Psoas muscle (tissue), 8 donors: Measurements from ENCODE around the gene SH3RF1. TPM values are rescaled to one million over a fixed set of nuclear protein-coding genes. Genes with fewer than 3 reads are reported as not detected.

Source experiments
- ATAC-seq, 4 donors: fragments of 200-7000 bp; cut with Tn5 transposase; one replicate each; pipeline ENCODE4 v1.9.1; 2020; ENCODE audit warnings: moderate library complexity in 3 of 4, mild to moderate bottlenecking in 2 of 4
- DNase-seq, 2 donors: peaks; one replicate each; pipeline ENCODE4 v3.0.0-alpha.2; 2020
- H3K27ac ChIP-seq: fragments of 200-600 bp; one replicate; pipeline ENCODE4 v1.8.0; 2022
- H3K27me3 ChIP-seq, 3 donors: fragments of 200-600 bp in 1 of 3; one replicate each; pipeline versions ENCODE4 v1.6.1 to v1.8.0; 2013 to 2022; ENCODE audit warnings: low read length in 2 of 3, mild to moderate bottlenecking in 2 of 3, moderate library complexity in 1 of 3; ENCODE audit not compliant: insufficient read depth in 3 of 3
- H3K36me3 ChIP-seq, 2 donors: fragments of 200-600 bp in 1 of 2; one replicate each; pipeline versions ENCODE4 v1.6.1 to v1.8.0; 2013 to 2022; ENCODE audit warnings: low read depth in 1 of 2, mild to moderate bottlenecking in 1 of 2, moderate library complexity in 1 of 2; ENCODE audit not compliant: insufficient read depth in 1 of 2
- H3K4me1 ChIP-seq: fragments of 200-600 bp; one replicate; pipeline ENCODE4 v1.8.0; 2022
- H3K4me3 ChIP-seq: fragments of 200-600 bp; one replicate; pipeline ENCODE4 v1.8.0; 2022; ENCODE audit warnings: mild to moderate bottlenecking
- H3K9me3 ChIP-seq: fragments of 200-600 bp; one replicate; pipeline ENCODE4 v1.8.0; 2022
- WGBS, 3 donors: extraction: QIAGEN DNeasy Blood & Tissue Kit; methylation state at CpG; one replicate each; pipeline versions ENCODE4 v1.1.6 to v1.1.7; 2013; 5-methylcytosine and 5-hydroxymethylcytosine counted together
- intact Hi-C, 2 donors: fragments of 100-400 bp; cut with DNase I; formaldehyde crosslinking; loops; one replicate each; pipeline versions ENCODE4 v1.11.0 to v1.14.2; 2022
- polyA plus RNA-seq, 3 donors: library from polyadenylated mRNA; stranded (reverse); fragments of 200-250 nt; gene quantifications; one replicate each; pipeline ENCODE4 v1.2.3, GENCODE V29; 2013
- total RNA-seq, 4 donors: library from RNA; stranded (reverse); fragmentation: NEBNext Ultra II Directional in 2 of 4; extraction: Animal tissue kit (Norgen Biotek cat#: 25700) in 2 of 4; gene quantifications; one replicate each; pipeline versions ENCODE4 v1.2.1 to v1.2.4, GENCODE V29; 2021 to 2023
- TF ChIP-seq, protein P1 (sequence below): fragments of 200-600 bp; IDR thresholded peaks from one replicate; pipeline ENCODE4 v1.8.0; 2022; ENCODE audit warnings: antibody characterized with exemption
- donor health status: healthy with polysubstance abuse.
- donor health status: DM: no; HTN: no; CAD: no; lungs with moderate emphysema.
- donor health status: Bipolar disorder and iron deficiency.
- donor health status: healthy.
- donor health status: DM: yes; HTN: yes; CAD: no.
- donor health status: DM: no; HTN: no; CAD: no.
- donor health status: DM: no; HTN: no; CAD: no.
- donor health status: DM: yes; HTN: yes; CAD: no.

Gene SH3RF1
- total and polyA plus RNA-seq, 7 donors: 4.8 to 35.9 (median 19.2) TPM

DNA sequence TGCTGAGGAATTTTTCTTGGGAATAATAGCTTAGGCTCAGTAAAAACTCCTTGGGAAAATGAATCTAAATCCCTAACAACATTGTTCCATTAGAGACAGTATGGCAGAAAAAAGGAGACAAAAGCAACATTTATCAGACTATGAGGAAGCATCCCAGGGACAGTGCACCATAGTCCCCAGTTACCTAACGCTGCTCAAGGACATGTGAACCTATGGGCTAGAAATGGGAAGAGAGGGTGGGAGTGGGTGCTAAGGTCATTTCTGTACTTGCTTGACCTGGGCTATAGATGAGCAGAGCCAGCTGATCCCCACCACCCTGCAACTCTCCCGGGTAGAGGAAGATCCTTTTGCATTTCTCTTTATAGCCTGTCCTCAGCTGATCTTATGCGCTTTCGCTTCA is 162.5 kb downstream of the SH3RF1 start:
- no peak overlapping the region for H3K4me3 ChIP-seq
- peaks cover 0 to 63% of the 10 kb centered on the region in 2 donors for H3K36me3 ChIP-seq
- H3K27me3 ChIP-seq: no peaks in the 10 kb centered on the region
- no peaks in the 10 kb centered on the region for H3K4me1 ChIP-seq
- no peaks in the 10 kb centered on the region for H3K9me3 ChIP-seq
- TF ChIP-seq, protein P1, sequence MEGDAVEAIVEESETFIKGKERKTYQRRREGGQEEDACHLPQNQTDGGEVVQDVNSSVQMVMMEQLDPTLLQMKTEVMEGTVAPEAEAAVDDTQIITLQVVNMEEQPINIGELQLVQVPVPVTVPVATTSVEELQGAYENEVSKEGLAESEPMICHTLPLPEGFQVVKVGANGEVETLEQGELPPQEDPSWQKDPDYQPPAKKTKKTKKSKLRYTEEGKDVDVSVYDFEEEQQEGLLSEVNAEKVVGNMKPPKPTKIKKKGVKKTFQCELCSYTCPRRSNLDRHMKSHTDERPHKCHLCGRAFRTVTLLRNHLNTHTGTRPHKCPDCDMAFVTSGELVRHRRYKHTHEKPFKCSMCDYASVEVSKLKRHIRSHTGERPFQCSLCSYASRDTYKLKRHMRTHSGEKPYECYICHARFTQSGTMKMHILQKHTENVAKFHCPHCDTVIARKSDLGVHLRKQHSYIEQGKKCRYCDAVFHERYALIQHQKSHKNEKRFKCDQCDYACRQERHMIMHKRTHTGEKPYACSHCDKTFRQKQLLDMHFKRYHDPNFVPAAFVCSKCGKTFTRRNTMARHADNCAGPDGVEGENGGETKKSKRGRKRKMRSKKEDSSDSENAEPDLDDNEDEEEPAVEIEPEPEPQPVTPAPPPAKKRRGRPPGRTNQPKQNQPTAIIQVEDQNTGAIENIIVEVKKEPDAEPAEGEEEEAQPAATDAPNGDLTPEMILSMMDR: no peak
- no peak overlapping the region for H3K27ac ChIP-seq
- intact Hi-C loops: no loop called here
- DNase-seq (no peak), ATAC-seq (no peak)
- WGBS, 3 donors: 84 to 93% (median 86%) methylated on average over 4 of the region's 4 CpGs

DNA sequence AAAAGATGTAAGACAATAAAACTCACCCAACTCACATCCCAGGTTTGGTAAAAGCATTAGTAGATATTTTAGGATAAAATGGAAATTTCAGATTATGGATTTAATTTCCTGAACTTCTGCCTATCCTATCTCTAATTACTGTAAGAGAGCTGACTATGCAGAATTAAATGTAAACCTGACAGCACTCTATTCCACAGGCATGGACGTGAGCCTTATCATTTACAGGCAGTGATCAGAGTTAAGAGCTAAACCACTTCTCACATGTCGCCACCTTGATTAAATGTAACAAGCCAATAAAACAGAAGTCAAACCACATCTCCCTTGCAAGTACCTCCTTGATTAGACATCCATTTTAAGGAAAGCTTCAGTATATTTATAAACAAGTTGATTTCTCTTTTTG is 163.2 kb downstream of the SH3RF1 start:
- intact Hi-C loops: no loop called here
- H3K27me3 ChIP-seq: no peaks in the 10 kb centered on the region
- H3K36me3 ChIP-seq: peaks cover 0 to 57% of the 10 kb centered on the region in 2 donors
- TF ChIP-seq, protein P1: no peak
- no peaks in the 10 kb centered on the region for H3K4me1 ChIP-seq
- H3K9me3 ChIP-seq: no peaks in the 10 kb centered on the region
- no peak overlapping the region for H3K27ac ChIP-seq
- ATAC-seq: no peak
- DNase-seq: no peak
- 83 to 94% (median 91%) methylated on average over 2 of the region's 2 CpGs for WGBS, 3 donors
- no peak overlapping the region for H3K4me3 ChIP-seq

DNA sequence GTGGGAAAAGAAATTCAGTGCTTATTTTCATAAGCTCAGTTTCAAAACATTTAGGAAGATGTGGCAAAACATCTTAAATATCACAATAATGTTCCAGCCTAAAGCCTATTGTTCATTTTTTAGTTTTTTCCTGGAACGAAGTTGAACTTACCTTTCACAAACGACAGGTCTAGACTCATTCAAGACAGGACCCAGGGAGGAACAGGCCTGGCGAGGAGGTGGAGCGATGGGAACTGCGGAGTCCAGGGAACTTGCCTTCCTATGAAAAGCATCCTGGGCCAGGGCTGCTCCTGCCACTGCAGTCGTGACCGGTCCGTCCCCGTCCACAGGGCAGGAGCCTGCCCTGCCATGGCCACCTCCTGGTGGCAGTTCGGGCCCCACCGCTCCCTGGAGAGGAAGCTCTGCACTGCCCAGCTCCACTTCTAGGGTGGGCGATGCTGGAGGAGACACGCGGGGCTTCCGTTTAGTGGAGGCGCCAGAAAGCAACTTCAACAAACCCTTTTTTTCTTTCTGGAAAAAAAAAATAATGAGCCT is 164.0 kb downstream of the SH3RF1 start:
- H3K36me3 ChIP-seq: peaks cover 0 to 52% of the 10 kb centered on the region in 2 donors
- H3K27me3 ChIP-seq: no peaks in the 10 kb centered on the region
- no peak overlapping the region for H3K27ac ChIP-seq
- ATAC-seq (no peak), DNase-seq (no peak)
- no peaks in the 10 kb centered on the region for H3K4me1 ChIP-seq
- no peaks in the 10 kb centered on the region for H3K9me3 ChIP-seq
- no peak overlapping the region for H3K4me3 ChIP-seq
- TF ChIP-seq, protein P1: no peak
- 95 to 96% (median 95%) methylated on average over 16 of the region's 16 CpGs for WGBS, 3 donors
- intact Hi-C loops: no loop called here

DNA sequence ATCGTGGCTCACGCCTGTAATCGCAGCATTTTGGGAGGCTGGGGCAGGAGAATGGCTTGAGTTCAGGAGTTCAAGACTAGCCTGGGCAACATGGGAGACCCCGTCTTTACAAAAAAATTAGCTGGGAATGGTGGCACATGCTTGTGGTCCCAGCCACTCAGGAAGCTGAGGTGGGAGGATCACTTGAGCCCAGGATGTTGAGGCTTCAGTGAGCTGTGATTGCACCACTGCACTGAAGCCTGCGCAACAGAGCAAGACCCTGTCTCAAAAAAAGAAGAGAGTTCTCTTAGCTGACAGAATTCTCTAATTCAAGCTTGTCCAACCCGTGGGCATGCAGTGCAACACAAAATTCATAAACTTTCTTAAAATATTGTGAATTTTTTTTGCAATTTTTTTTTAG is 165.1 kb downstream of the SH3RF1 start:
- H3K36me3 ChIP-seq: peaks cover 0 to 47% of the 10 kb centered on the region in 2 donors
- H3K9me3 ChIP-seq: no peaks in the 10 kb centered on the region
- intact Hi-C loops: no loop called here
- TF ChIP-seq, protein P1: no peak
- H3K27me3 ChIP-seq: no peaks in the 10 kb centered on the region
- WGBS, 3 donors: 93 to 95% (median 93%) methylated on average over 6 of the region's 6 CpGs
- H3K4me1 ChIP-seq: peaks cover 3% of the 10 kb centered on the region
- DNase-seq: no peak
- H3K27ac ChIP-seq: no peak overlapping the region
- no peak for ATAC-seq
- H3K4me3 ChIP-seq: no peak overlapping the region

DNA sequence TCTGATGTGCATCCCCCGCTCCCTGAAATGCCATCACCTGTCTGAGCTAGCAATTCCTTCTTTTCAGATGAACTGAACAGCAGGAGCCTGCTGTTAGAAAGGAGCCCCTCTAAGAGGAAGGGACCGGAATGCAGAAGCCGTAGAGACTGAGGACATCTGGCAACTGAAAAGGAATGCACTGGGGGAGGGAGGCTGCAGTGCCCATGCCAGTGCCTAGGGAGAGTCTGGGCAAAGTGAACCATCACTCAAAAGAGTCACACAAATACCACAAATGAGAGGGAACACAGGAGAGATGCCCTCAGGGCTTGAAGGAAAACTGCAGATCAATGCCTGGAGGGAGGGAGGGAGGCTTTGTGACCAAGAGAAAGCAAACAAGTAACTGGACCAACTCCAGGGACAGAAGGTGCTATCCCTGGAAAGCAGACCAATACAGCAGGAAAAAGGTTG is 166.8 kb downstream of the SH3RF1 start:
- peaks cover 4 to 39% of the 10 kb centered on the region in 2 donors for H3K36me3 ChIP-seq
- DNase-seq (no peak), ATAC-seq (no peak)
- peaks cover 3% of the 10 kb centered on the region for H3K4me1 ChIP-seq
- H3K27ac ChIP-seq: no peak overlapping the region
- H3K4me3 ChIP-seq: no peak overlapping the region
- intact Hi-C loops: no loop called here
- no peaks in the 10 kb centered on the region for H3K9me3 ChIP-seq
- H3K27me3 ChIP-seq: no peaks in the 10 kb centered on the region
- TF ChIP-seq, protein P1: no peak
- 63 to 72% (median 64%) methylated on average over 3 of the region's 3 CpGs for WGBS, 3 donors
